Neural progenitor cell (in vitro differentiated cells): ENCODE results near the gene ENPP1.

Source experiments
- EZH2 ChIP-seq: fragments of 200-600 bp; sonication (generic); IDR thresholded peaks from 2 replicates; pipeline ENCODE4 v1.6.1; 2017; ENCODE audit warnings: antibody characterized with exemption, mild to moderate bottlenecking, moderate library complexity
- EZH2phosphoT487 ChIP-seq: fragments of 200-600 bp; sonication (generic); IDR thresholded peaks from 2 replicates; pipeline ENCODE4 v1.6.1; 2017; ENCODE audit warnings: antibody characterized with exemption
- TF ChIP-seq, protein P1 (sequence below): fragments of 200-600 bp; sonication (generic); IDR thresholded peaks from 2 replicates; pipeline ENCODE4 v1.5.1; 2017; ENCODE audit warnings: antibody characterized with exemption, mild to moderate bottlenecking

DNA sequence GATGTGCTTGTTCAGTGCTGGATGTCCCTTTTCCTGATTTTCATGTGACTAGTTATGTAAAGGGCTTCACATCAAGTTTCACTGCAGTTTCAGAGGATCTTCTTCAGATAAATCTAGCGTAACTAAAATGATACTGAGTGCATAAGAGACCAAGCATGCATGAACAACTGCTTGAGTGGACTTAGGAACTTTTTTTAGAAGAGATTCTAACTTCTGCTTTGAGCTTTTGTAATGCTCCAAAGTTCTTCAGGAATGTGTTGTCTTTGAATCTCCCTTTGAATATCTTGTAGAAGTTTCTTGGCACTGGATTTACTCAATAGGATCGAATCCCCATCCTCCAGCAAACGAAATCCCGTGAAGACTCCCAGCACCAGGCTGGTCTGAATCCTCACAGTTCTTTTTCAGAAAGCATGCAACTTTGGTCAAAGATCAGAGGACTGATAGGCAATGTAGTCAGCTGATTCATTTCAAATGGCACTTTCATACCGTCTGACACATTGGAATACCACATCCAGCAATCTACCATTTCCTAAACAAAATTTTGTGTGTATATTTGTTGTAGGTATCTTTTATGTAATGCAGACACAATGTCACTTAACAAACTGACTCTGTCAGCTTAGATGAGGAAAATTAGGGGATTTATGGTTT is 33.2 kb downstream of the ENPP1 start:
- TF ChIP-seq EZH2, result no peak
- TF ChIP-seq, protein P1, sequence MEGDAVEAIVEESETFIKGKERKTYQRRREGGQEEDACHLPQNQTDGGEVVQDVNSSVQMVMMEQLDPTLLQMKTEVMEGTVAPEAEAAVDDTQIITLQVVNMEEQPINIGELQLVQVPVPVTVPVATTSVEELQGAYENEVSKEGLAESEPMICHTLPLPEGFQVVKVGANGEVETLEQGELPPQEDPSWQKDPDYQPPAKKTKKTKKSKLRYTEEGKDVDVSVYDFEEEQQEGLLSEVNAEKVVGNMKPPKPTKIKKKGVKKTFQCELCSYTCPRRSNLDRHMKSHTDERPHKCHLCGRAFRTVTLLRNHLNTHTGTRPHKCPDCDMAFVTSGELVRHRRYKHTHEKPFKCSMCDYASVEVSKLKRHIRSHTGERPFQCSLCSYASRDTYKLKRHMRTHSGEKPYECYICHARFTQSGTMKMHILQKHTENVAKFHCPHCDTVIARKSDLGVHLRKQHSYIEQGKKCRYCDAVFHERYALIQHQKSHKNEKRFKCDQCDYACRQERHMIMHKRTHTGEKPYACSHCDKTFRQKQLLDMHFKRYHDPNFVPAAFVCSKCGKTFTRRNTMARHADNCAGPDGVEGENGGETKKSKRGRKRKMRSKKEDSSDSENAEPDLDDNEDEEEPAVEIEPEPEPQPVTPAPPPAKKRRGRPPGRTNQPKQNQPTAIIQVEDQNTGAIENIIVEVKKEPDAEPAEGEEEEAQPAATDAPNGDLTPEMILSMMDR, result no peak
- TF ChIP-seq EZH2phosphoT487, result no peak
